Measurements from ENCODE around the gene KRTAP5-2.

Gene KRTAP5-2

DNA sequence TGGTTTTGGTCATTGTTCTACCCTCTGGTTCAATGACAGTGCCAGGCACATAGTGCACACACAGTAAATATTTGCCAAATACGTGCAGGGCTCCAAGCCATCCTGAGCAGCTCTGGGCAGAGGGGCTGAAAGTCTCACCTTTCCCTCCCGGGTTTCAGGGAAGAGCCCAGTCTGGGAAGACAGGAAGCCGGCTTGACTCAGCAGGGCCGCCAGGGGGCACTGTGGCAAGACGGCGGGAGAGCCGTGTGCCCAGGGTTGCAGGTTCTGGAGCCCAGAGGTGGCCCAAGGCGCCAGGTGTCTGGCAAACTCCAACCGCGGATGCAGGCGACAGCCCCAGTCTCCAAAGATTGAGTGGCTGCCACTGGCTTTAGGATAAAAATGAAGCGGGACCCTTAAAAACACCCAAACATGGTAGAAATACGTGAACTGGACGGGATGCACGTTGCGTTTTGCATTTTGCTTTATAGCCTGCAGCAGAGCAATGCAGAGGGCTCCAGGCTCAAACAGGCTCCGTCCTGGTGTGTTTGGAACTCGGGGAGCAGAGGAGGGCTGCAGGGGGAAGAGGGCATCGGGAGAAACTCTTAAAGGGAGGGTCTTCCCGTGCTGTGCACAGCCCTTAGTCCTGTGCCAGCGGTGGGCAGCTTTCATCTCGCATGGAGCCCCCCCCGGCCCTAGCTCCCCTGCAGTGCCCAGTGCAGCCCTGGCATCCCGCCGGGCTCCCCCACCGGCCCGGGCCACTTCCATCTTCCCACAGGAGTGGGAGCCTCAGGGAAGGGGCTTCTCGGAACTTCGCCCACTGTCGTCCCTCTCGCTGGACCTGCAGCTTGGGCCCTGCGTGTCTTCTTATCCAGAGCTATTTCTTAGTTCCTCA is 42.2 kb upstream of the KRTAP5-2 start:
- peak; percentile 25 for DNase-seq (ENCODE audit: low read depth, low spot score)
- Histone ChIP-seq H3K4me3 (ENCODE audit: insufficient read length, low read depth) (no peak overlapping the region), H3K27me3 (ENCODE audit: insufficient read depth, insufficient read length) (peaks cover 7% of the 10 kb centered on the region), H3K9ac (ENCODE audit: insufficient read length, low read depth) (no peak overlapping the region), H3K4me1 (ENCODE audit: insufficient read depth, insufficient read length) (no peaks in the 10 kb centered on the region), H3K9me3 (ENCODE audit: insufficient read depth, low read length) (no peaks in the 10 kb centered on the region), H3K36me3 (ENCODE audit: insufficient read depth, insufficient read length, low read length) (no peaks in the 10 kb centered on the region)
- TF ChIP-seq YY1 (IDR thresholded peaks at IDR 0.05; ENCODE audit: insufficient read depth, insufficient read length) = no peak
- TF ChIP-seq ZNF274 (IDR thresholded peaks at IDR 0.05; ENCODE audit: low read depth, low read length) = no peak
- no peak for TF ChIP-seq SUZ12 (IDR thresholded peaks at IDR 0.05; ENCODE audit: extremely low read depth, insufficient read depth, insufficient read length)

- Histone ChIP-seq H3K27me3 (ENCODE audit: insufficient read depth, insufficient read length) (peaks cover 7% of the 10 kb centered on the region), H3K4me3 (ENCODE audit: insufficient read length, low read depth) (no peak overlapping the region), H3K36me3 (ENCODE audit: insufficient read depth, insufficient read length, low read length) (no peaks in the 10 kb centered on the region), H3K4me1 (ENCODE audit: insufficient read depth, insufficient read length) (no peaks in the 10 kb centered on the region), H3K9me3 (ENCODE audit: insufficient read depth, low read length) (no peaks in the 10 kb centered on the region), H3K9ac (ENCODE audit: insufficient read length, low read depth) (no peak overlapping the region)
- DNase-seq (ENCODE audit: low read depth, low spot score) = no peak
- no peak for TF ChIP-seq YY1 (IDR thresholded peaks at IDR 0.05; ENCODE audit: insufficient read depth, insufficient read length)
- TF ChIP-seq SUZ12 (IDR thresholded peaks at IDR 0.05; ENCODE audit: extremely low read depth, insufficient read depth, insufficient read length) = no peak
- no peak for TF ChIP-seq ZNF274 (IDR thresholded peaks at IDR 0.05; ENCODE audit: low read depth, low read length)
Observed at GRCh38 chr11:1639666-1640065, 41.6 kb upstream of the KRTAP5-2 start.

DNA sequence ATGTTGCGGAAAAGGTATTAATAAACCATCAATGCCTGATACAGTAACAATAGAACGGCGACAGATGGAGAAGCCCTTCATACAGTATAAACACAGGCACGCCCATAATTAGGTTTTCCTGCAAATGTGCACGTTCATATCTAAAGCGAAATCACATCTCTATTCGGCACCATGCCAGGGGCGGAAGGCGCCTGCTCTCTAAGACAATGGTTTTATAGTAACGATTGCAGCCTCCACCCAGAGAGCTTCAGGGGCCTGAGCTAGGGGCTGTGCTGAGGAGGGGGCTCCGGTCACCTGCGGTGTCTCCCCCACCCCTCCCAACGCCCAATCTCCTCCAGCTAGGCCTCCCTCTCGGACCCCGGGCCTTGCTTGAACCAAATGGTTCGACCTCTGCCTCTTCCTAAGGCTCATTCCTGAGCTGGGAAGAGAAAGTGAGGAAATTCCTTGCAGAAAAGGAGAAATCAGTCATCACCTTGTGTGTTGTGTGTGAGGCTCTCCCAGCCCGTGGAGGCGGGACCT is 41.1 kb upstream of the KRTAP5-2 start:
- Histone ChIP-seq H3K4me1 (ENCODE audit: insufficient read depth, insufficient read length) (no peaks in the 10 kb centered on the region), H3K36me3 (ENCODE audit: insufficient read depth, insufficient read length, low read length) (no peaks in the 10 kb centered on the region), H3K9ac (ENCODE audit: insufficient read length, low read depth) (no peak overlapping the region), H3K27me3 (ENCODE audit: insufficient read depth, insufficient read length) (peaks cover 7% of the 10 kb centered on the region), H3K4me3 (ENCODE audit: insufficient read length, low read depth) (no peak overlapping the region), H3K9me3 (ENCODE audit: insufficient read depth, low read length) (no peaks in the 10 kb centered on the region)
- no peak for TF ChIP-seq SUZ12 (IDR thresholded peaks at IDR 0.05; ENCODE audit: extremely low read depth, insufficient read depth, insufficient read length)
- TF ChIP-seq YY1 (IDR thresholded peaks at IDR 0.05; ENCODE audit: insufficient read depth, insufficient read length) = no peak
- no peak for TF ChIP-seq ZNF274 (IDR thresholded peaks at IDR 0.05; ENCODE audit: low read depth, low read length)
- no peak for DNase-seq (ENCODE audit: low read depth, low spot score)

GRCh38 chr11:1638344-1638743 is 40.2 kb upstream of the KRTAP5-2 start:
- DNase-seq (ENCODE audit: low read depth, low spot score) = no peak
- H3K4me3 ChIP-seq (ENCODE audit: insufficient read length, low read depth) = no peak overlapping the region
- no peak overlapping the region for H3K9ac ChIP-seq (ENCODE audit: insufficient read length, low read depth)
- TF ChIP-seq SUZ12 (IDR thresholded peaks at IDR 0.05; ENCODE audit: extremely low read depth, insufficient read depth, insufficient read length) (no peak), YY1 (IDR thresholded peaks at IDR 0.05; ENCODE audit: insufficient read depth, insufficient read length) (no peak), ZNF274 (IDR thresholded peaks at IDR 0.05; ENCODE audit: low read depth, low read length) (no peak)
- no peaks in the 10 kb centered on the region for H3K9me3 ChIP-seq (ENCODE audit: insufficient read depth, low read length)
- H3K4me1 ChIP-seq (ENCODE audit: insufficient read depth, insufficient read length) = no peaks in the 10 kb centered on the region
- H3K27me3 ChIP-seq (ENCODE audit: insufficient read depth, insufficient read length) = peaks cover 7% of the 10 kb centered on the region
- H3K36me3 ChIP-seq (ENCODE audit: insufficient read depth, insufficient read length, low read length) = no peaks in the 10 kb centered on the region

- H3K27me3 ChIP-seq (ENCODE audit: insufficient read depth, insufficient read length) = peaks cover 7% of the 10 kb centered on the region
Observed at GRCh38 chr11:1637628-1638027, 39.5 kb upstream of the KRTAP5-2 start.

DNA sequence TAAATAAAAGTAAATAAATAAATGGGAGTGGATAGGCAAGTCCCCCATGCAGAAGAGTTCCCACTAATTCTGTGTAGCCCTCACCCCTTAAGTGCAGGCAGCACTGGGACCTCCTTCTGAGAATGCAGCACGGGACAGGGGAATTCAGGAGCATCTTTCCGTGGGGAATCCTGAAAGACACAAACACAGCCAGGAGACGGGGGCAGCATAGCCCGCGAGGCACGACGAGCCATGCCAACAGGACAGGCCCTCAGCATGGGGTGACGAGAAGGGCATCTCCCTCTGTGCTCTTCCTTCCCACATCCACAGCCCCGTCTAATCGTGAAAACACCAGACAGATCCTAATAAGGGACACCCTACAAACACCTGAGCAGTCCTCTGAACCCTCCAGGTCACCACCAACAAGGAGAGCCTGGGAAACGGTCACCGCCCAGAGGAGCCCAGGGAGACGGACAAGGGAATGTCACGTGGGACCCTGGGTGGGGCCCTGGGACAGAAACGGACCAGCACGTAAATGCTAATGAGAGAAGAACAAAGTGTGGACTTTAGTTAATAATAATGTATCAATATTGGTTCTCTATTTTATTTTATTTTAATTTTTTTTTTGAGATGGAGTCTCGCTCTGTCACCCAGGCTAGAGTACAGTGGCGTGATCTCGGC is 38.3 kb upstream of the KRTAP5-2 start:
- Histone ChIP-seq H3K36me3 (ENCODE audit: insufficient read depth, insufficient read length, low read length) (no peaks in the 10 kb centered on the region), H3K4me1 (ENCODE audit: insufficient read depth, insufficient read length) (no peaks in the 10 kb centered on the region), H3K9ac (ENCODE audit: insufficient read length, low read depth) (no peak overlapping the region), H3K27me3 (ENCODE audit: insufficient read depth, insufficient read length) (peaks cover 9% of the 10 kb centered on the region), H3K9me3 (ENCODE audit: insufficient read depth, low read length) (no peaks in the 10 kb centered on the region), H3K4me3 (ENCODE audit: insufficient read length, low read depth) (no peak overlapping the region)
- DNase-seq (ENCODE audit: low read depth, low spot score) = no peak
- TF ChIP-seq SUZ12 (IDR thresholded peaks at IDR 0.05; ENCODE audit: extremely low read depth, insufficient read depth, insufficient read length) = no peak
- TF ChIP-seq ZNF274 (IDR thresholded peaks at IDR 0.05; ENCODE audit: low read depth, low read length) = no peak
- TF ChIP-seq YY1 (IDR thresholded peaks at IDR 0.05; ENCODE audit: insufficient read depth, insufficient read length) = no peak

More at GRCh38 chr11:1637628-1638027, 39.5 kb upstream of the KRTAP5-2 start:
- Histone ChIP-seq H3K9ac (ENCODE audit: insufficient read length, low read depth) (no peak overlapping the region), H3K4me3 (ENCODE audit: insufficient read length, low read depth) (no peak overlapping the region), H3K9me3 (ENCODE audit: insufficient read depth, low read length) (no peaks in the 10 kb centered on the region), H3K4me1 (ENCODE audit: insufficient read depth, insufficient read length) (no peaks in the 10 kb centered on the region), H3K36me3 (ENCODE audit: insufficient read depth, insufficient read length, low read length) (no peaks in the 10 kb centered on the region)
- TF ChIP-seq SUZ12 (IDR thresholded peaks at IDR 0.05; ENCODE audit: extremely low read depth, insufficient read depth, insufficient read length) (no peak), ZNF274 (IDR thresholded peaks at IDR 0.05; ENCODE audit: low read depth, low read length) (no peak), YY1 (IDR thresholded peaks at IDR 0.05; ENCODE audit: insufficient read depth, insufficient read length) (no peak)
- DNase-seq (ENCODE audit: low read depth, low spot score) = no peak

DNA sequence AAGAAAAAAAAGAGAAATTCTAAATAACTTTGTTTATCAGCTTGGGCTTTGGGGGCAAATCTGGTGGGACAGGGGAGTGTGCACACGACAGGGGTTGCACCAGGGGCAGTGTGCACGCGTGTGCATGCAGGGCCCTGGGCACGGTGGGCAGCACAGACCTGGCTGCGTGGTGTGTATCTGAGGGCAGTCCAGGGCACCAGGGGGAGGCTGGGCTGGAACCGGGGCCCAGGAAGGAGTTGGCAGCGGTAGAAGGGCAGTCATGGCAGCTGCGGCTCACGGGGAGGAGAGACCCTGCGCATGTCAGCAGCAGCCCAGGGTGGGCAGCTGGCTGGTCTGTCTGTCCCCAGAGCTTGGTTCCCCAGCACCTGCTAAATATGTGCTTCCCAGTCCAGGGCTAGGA is 35.8 kb upstream of the KRTAP5-2 start:
- no peak for DNase-seq (ENCODE audit: low read depth, low spot score)
- no peaks in the 10 kb centered on the region for H3K9me3 ChIP-seq (ENCODE audit: insufficient read depth, low read length)
- no peak overlapping the region for H3K9ac ChIP-seq (ENCODE audit: insufficient read length, low read depth)
- TF ChIP-seq ZNF274 (IDR thresholded peaks at IDR 0.05; ENCODE audit: low read depth, low read length) = no peak
- no peak for TF ChIP-seq SUZ12 (IDR thresholded peaks at IDR 0.05; ENCODE audit: extremely low read depth, insufficient read depth, insufficient read length)
- TF ChIP-seq YY1 (IDR thresholded peaks at IDR 0.05; ENCODE audit: insufficient read depth, insufficient read length) = no peak
- H3K4me1 ChIP-seq (ENCODE audit: insufficient read depth, insufficient read length) = no peaks in the 10 kb centered on the region
- H3K4me3 ChIP-seq (ENCODE audit: insufficient read length, low read depth) = no peak overlapping the region
- H3K36me3 ChIP-seq (ENCODE audit: insufficient read depth, insufficient read length, low read length) = no peaks in the 10 kb centered on the region
- H3K27me3 ChIP-seq (ENCODE audit: insufficient read depth, insufficient read length) = peaks cover 14% of the 10 kb centered on the region

Measured in NT2/D1 (cell line).